ENCODE results near the gene SLC39A6.
"Not testable (repeated sequence)": the region's sequence is repeated elsewhere in the genome, so short reads cannot be mapped to it uniquely, and the experiment has no call there.

The SLC39A6 gene

DNA sequence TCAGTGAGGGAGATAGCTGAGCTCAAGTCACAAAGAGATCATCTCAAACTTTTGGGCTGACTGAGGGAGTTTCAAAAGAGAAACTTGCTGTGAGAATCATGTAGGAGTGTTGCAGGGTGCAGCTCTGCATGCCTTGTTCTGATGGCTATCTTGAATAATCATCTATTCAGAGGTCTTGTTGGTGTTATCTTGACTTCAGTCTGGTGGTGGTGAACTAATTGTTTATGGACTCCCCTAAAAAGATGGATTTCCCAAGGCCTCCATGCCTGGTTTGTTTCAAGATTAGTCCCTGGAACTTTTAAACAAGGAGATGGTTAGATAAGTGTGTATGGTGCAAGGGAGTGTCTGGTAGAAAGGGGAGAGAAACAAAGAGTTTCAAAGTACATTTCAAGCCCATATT lies 29.8 kb downstream of the SLC39A6 start:
- DNase-seq = no peak

DNA sequence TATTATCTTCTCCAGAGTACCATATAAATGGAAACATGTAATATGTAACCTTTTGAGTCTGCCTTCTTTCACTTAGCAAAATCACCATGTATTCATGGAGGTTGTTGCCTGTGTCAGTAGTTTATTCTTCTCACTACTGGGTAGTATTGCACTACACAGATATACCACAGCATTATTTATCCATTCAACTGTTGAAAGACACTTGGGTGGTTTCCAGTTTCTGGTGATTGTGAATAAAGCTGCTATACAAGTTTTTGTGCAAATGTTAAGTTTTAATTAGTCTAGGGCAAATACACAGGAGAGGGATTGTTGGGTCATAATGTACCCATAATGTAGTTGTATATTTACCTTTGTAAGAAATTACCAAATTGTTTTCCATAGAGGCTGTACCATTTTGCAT lies 32.2 kb downstream of the SLC39A6 start:
- DNase-seq = no peak

DNA sequence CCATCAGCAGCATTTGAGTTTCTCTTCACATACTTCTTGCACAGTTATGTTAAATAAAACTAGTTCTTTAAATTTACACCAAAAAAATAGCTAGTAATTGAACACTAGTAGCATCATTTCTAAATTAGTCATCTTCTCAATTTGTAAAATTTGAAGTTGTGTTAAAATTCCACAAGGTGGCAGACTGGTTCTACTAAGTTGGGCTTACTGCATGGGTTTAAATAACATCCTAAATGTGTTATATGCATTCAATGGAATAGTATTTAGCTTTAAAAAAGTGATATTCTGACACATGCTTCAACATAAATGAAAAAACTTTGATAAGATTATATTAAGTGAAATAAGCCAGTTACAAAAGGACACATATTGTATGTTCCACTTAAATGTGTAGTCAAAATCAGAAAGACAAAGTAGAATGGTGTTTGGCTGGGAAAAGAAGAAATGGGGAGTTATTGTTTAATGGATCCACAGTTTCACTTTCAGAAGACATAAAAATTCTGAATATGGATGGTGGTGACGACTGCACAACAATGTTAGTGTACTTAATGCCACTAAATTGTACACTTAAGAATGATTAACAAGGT lies 33.1 kb downstream of the SLC39A6 start:
- DNase-seq = no peak

DNA sequence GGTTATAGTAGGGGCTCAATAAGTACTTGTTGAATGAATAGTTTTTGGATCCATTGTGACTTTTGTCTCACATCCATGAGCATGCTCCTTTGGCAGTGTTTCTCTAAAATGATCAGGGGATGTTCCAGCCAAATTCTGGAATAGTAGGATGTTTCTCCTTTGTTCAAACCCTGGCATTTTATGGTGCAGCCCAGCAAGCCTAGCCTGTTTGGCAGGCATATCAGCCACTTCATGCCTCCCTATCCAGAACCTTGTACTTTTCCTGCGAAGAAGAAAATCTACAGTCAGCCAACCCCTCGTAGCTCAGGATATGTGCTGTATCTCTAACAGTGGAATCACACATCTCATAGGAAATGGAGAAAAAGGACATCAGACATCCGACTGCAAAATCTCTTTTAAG lies 34.7 kb downstream of the SLC39A6 start:
- no peak for DNase-seq

DNA sequence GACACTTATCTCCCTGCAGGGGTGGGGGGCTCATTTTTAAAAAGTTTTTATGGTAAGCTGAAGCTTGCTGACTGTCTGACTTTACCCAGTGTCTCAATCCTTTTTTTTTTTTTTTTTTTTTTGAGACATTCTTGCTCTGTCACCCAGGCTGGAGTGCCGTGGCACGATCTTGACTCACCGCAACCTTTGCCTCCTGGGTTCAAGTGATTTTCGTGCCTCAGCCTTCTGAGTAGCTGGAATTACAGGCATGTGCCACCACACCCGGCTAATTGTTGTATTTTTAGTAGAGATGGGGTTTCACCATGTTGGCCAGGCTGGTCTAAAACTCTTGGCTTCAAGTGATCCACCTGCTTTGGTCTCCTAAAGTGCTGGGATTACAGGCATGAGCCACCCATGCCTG lies 37.0 kb downstream of the SLC39A6 start:
- not testable (repeated sequence) for DNase-seq

DNA sequence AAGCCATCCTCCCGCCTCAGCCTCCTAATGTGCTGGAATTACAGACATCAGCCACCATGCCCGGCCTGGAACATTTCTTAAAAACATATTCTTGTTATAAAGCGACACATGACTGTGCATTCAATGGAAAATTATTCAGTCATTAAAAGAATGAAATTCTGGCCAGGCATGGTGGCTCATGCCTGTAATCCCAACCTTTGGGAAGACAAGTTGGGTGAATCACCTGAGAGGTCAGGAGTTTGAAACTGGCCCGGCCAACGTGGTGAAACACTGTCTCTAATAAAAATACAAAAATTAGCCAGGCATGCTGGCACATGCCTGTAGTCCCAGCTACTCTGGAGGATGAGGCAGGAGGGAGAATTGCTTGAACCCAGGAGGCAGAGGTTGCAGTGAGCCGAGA lies 40.1 kb downstream of the SLC39A6 start:
- no peak for DNase-seq

DNA sequence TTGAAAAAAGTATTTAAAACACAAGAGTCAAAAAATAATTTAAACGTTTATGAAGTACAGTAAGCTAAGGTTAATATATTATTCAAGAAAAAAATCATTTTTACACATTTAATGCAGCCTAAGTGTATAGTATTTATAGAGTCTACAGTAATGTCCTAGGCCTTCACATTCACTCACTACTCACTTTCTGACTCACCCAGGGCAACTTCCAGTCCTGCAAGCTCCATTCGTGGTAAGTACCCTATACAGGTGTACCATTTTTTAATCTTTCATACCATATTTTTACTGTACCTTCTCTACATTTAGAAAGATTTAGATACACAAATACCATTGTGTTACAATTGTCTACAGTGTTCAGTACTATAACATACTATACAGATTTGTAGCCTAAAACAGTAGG lies 40.9 kb downstream of the SLC39A6 start:
- no peak for DNase-seq

DNA sequence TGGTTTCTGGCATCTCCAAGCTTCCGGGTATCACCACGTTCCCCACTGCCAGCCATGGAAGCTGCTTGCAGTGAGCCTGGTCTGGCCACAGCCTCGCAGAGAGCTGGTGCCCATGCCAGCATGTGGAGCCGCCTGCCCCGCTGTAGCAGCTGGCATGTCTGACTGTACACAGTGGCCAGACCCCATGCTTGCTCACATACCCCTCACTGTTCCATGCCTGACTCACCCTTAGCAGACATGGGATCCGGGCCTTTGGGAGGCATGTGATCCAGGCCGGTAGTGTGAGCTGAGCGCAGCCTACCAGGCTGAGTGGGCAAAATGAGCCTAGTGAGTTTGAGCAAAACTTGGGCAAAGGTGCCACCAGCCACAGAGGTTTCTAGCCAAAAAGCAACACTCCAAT lies 43.0 kb downstream of the SLC39A6 start:
- DNase-seq = no peak

DNA sequence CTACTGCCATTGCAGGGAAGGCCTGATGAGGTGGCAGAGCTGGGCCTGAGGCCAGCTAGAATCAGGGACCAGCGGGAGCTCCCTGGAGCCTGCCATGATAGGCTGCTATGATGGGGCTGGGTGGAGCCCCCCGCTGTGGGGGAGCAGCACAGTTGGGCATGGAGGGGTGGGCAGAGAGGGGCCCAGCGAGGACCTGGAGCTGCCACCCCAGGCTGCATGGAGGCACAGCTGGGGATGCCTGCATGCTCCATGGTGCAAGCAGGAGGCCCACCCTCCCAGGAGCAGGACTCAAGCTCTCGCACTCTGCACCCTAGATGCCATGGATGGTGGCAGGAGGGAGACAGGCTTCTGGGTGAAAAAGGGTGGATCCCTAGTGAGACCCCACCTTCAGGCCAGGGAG lies 43.9 kb downstream of the SLC39A6 start:
- DNase-seq = no peak

DNA sequence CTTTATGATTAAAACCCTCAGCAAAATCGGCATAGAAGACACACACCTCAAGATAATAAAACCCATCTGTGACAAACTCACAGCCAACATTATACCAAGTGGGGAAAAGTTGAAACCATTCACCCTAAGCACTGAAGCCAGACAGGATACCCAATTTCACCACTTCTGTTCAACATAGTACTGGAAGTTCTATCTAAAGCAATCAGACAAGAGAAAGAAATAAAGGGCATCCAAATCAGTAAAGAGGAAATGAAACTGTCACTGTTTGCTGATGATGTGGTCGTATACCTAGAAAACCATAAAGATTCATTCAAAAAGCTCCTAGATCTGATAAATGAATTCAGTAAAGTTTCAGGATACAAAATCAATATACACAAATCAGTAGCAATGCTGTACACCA lies 45.4 kb downstream of the SLC39A6 start:
- no peak for DNase-seq

DNA sequence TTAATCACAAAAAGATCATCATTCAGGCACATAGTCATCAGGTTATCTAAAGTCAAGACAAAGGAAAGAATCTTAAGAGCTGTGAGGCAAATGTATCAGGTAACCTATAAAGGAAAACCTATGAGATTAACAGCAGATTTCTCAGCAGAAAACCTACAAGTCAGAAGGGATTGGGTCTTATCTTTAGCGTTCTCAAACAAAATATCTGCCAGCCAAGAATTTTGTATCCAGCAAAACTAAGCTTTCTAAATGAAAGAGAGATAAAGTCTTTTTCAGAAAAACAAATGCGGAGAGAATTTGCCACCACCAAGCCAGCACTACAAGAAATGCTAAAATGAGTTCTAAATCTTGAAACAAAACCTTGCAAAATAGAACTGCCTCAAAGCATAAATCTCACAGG lies 48.0 kb downstream of the SLC39A6 start:
- not testable (repeated sequence) for DNase-seq

DNA sequence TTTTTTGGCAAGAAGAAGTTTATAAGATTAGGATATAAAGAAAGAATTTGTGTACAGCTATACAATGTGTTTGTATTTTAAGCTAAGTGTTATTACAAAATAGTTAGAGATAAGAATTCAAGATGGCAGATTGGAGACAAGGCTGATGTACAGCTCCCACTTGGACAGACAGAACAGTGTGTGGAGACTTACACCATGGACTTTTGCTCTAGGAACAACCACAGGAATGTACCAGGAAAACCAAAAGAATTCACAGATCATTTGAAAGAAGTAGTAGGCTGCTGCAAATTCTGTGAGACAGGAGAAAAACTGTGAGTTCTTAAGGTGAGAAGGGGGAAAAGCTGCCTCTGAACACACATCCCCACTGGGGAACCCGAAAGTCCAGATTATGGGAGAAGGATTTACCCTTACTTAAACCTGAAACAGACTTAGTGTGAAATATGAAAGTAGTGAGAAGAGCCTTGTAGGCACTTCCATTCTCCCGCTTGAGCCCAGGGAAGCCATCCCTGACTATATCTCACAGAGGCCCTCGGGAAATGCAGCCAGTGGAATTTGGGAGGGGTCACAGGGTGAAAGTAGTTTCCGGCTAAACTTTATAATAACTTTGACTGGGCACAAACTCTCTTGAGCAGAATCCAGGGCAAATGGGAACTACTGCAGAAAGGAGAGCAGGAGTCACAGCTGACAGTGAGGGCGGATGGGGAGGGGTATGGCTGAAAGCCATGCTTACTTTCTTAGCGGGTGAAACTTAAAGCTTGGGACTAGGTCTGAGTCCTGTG lies 50.2 kb downstream of the SLC39A6 start:
- no peak for DNase-seq

DNA sequence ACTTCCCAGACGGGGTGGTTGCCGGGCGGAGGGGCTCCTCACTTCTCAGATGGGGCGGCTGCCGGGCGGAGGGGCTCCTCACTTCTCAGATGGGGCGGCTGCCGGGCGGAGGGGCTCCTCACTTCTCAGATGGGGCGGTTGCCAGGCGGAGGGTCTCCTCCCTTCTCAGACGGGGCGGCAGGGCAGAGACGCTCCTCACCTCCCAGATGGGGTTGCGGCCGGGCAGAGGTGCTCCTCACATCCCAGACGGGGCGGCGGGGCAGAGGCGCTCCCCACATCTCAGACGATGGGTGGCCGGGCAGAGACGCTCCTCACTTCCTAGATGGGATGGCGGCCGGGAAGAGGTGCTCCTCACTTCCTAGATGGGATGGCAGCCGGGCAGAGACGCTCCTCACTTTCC lies 51.4 kb downstream of the SLC39A6 start:
- not testable (repeated sequence) for DNase-seq

DNA sequence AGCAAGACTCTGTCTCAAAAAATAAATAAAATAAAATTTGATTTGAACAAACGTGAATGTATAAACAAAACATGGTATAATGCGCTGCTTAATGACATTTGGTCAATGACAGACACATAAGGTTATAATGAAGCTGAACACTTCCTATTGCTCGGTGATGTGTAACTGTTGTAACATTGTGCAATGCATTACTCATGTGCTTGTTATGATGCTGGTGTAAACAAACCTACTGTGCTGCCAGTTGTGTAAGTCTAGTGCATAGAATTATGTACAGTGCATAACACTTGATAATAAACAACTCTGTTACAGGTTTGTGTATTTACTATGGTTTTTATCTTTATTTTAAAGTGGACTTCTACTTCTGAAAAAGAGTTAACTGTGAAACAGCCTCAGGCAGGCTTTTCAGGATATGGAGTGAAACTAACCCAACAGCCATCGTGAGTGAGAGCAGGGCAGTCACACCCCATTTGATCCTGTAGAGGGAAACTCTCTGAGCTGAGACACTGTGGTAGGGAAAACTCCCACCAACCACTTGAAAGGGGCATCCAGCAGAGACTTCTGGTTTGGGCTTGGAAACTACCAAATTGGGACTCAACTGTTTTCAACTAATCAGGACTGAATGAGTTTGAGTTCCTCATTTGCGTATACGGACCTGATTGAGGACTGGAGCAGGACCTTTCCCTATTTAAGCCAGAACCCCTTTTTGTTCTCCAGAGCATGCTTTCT lies 53.1 kb downstream of the SLC39A6 start:
- peak; percentile 16 for DNase-seq

DNA sequence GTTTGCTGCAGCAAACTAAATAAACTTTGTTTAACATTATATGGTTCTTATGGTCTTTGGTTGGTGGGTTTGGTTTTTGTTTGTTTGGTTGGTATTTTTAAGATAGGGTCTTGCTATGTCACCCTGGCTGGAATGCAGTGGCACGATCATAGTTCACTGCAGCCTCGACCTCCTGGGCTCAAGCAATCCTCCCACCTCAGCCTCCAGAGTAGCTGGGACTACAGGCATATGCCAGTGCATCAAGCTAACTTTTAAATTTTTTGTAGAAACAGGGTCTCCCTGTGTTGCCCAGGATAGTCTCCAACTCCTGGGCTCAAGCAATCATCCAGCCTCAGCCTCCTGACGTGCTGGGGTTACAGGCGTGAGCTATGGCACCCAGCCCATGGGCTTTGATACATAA lies 54.7 kb downstream of the SLC39A6 start:
- no peak for DNase-seq

DNA sequence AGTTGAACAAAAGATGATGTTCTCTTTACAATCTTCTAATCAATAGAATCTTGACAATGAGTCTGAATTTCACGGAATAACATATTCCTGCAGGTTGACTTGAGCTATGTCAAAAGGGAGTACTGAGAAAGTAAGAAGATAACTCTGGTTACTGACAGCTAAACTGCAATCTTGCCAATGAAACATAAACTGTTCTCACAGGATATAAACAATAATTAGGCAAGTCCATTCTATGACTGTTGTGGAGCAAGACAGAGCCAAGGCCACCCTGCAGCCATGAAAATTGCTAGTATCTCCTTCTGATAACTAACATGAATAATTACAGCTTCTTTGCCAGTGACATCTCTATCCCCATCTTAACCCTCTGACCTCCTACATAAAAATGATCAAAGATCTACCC lies 55.5 kb downstream of the SLC39A6 start:
- no peak for DNase-seq

DNA sequence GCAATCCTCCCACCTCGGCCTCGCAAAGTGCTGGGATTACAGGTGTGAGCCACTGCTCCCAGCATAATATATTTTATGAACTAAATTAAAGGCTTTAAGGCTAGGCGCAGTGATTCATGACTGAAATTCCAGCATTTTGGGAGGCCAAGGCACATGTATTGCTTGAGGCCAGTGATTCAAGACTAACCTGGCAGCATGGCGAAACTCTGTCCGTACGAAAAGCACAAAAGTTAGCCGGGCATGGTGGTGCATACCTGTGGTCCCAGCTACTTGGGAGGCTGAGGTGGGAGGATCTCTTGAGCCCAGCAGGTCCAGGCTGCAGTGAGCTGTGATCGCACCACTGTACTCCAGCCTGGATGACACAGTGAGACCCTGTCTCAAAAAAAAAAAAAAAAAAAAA lies 56.7 kb downstream of the SLC39A6 start:
- DNase-seq = not testable (repeated sequence)

DNA sequence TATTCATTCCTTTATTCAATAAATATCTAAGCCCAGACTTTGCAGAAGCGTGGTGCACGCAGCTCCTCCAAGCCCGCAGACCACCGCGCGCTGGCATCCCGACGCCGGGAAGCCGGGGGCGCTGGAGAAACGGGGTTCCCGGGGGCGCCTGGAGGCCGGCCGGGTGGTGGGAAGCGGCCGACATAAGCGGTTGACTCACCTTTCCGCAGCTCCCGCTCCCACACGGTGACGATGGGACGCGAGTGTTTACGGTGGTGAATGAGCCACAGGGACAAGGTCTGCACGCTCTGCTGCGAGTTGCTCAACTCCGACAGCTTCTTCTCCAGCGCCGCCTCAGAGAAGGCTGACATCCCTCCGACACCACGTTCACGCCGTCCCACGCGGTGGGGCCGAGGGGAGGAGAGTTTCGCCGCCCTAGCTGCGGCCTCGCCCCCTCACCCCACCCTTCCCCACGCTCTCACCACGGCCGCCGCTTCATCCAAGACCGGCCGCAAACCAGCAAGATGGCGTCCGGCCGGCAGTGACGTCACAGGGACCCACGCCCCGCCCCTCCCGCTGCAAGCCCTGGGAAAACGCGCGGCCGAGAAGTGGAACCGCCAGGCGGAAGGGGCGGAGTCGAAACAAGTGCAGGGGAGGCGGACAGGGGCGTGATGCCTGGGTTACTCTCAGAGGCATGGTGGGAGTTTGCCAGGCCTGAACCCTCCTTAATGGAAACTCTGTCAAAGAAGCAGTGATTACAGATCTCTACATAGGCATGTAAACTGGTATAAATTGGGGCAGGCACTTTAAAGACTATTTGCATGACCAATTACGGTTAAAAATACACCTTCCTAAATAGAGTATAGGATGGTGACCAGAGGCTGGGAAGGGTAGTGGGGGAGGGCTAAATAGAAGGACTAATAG lies 61.8 kb downstream of the SLC39A6 start, which contains the start of gene RPRD1A:
Gene RPRD1A, minus strand, starts transcription at position 505 of the 903 bp plus-strand sequence. Its CDS starts 155 bp downstream, at position 350.
- DNase-seq = peak; percentile 96

DNA sequence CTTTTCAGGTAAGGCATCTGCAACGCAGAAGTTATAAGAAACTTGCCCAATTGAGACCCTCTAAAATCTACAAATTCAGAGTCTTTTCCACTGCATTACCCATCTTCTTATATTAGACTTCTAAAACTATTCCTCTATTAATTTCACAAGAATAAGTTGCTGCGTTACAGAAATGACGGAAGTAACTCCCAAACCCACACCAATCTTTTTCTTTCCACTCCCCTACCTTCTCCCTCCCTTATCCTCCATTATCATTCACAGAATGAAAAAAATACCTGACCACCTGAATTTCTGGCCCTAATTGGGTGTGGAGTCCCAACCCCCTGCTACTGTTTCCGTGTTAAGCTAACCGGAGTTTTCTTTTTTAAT lies 62.5 kb downstream of the SLC39A6 start:
- no peak for DNase-seq

DNA sequence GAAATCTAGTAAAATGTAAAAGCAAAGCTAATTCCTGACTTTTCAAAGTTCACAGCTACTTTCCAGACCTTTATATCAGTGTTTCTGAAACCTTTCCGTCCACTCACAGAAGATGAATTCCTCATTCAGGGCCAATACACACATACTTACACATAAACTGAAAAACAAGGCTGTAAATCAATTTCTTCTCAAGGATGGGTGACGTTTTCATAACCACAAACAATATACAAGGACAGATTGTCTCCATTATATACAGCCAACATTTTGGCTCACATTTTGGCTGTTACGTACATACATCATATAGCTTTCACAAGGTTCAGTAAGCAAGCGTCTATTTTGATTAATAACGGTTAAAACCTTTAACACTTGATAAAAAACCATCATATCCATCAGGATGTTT lies 63.1 kb downstream of the SLC39A6 start:
- peak; percentile 5 for DNase-seq

DNA sequence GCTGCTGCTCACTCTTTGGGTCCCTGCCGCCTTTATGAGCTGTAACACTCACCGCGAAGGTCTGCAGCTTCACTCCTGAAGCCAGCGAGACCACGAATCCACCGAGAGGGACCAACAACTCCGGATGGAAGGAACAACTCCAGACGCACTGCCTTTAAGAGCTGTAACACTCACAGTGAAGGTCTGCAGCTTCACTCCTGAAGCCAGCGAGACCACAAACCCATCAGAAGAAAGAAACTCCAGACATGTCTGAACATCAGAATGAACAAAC lies 64.4 kb downstream of the SLC39A6 start:
- DNase-seq = not testable (repeated sequence)

DNA sequence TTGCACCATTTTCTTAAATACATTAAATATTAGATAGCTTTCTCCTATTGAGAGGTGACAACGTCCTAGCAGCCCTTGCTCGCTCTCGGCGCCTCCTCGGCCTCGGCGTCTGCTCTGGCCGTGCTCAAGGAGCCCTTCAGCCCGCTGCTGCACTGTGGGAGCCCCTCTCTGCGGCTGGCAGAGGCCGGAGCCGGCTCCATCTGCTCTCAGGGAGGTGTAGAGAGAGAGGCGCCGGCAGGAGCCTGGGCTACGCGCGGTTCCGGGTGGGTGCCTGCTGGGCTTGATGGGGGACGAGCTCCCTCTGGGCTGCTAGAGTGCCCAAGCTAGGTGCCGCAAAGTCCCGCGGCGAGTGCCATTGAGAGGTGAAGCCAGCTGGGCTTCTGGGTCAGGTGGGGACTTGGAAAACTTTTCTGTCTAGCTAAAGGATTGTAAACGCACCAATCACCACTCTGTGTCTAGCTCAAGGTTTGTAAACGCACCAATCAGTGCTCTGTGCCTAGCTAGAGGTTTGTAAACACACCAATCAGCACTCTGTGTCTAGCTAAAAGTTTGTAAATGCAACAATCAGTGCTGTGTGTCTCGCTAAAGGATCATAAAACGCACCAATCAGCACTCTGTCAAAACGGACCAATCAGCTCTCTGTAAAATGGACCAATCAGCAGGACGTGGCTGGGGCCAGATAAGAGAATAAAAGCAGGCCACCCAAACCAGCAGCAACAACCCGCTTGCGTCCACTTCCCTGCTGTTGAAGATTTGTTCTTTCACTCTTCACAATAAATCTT lies 64.9 kb downstream of the SLC39A6 start:
- no peak for DNase-seq
